HL-60 (cell line): ENCODE results near the gene PHACTR3.

ENCODE experiments used
- DNase-seq, 2 experiments: peaks; one replicate each; pipeline ENCODE4 v3.0.0-alpha.2; 2010 to 2020; ENCODE audit warnings: low read depth in 1 of 2, low spot score in 1 of 2
- H3K27ac ChIP-seq: fragments of 250-450 bp; sonication (Bioruptor Pico); replicated peaks from 2 replicates; pipeline ENCODE4 v1.5.1; 2020; ENCODE audit warnings: mild to moderate bottlenecking, moderate library complexity
- H3K27me3 ChIP-seq: fragments of 250-450 bp; sonication (Bioruptor Pico); 2 replicates; pipeline ENCODE4 v1.5.1; 2021; ENCODE audit warnings: mild to moderate bottlenecking, moderate library complexity; ENCODE audit not compliant: insufficient read depth, poor library complexity, severe bottlenecking
- H3K4me3 ChIP-seq: replicated peaks from 2 replicates; pipeline ENCODE4 v1.5.1; 2011; ENCODE audit warnings: mild to moderate bottlenecking, control low read depth, low read length; ENCODE audit not compliant: insufficient read depth
- CTCF ChIP-seq: IDR thresholded peaks from one replicate; pipeline ENCODE4 v1.5.1; 2011; ENCODE audit warnings: low read length, control low read depth, inconsistent platforms; ENCODE audit not compliant: insufficient read depth
- GABPA ChIP-seq: IDR thresholded peaks from 2 replicates; pipeline ENCODE4 v1.6.1; 2012; ENCODE audit warnings: low read depth
- POLR2AphosphoS5 ChIP-seq: IDR thresholded peaks from 2 replicates; pipeline ENCODE4 v1.6.1; 2012; ENCODE audit warnings: low read depth
- SPI1 ChIP-seq: IDR thresholded peaks from 2 replicates; pipeline ENCODE4 v1.6.1; 2012; ENCODE audit warnings: low read depth, mild to moderate bottlenecking, borderline replicate concordance
- TF ChIP-seq, protein P1 (sequence below): IDR thresholded peaks from 2 replicates; pipeline ENCODE4 v1.6.1; 2012; ENCODE audit warnings: low read depth; ENCODE audit not compliant: insufficient replicate concordance

Gene PHACTR3

DNA sequence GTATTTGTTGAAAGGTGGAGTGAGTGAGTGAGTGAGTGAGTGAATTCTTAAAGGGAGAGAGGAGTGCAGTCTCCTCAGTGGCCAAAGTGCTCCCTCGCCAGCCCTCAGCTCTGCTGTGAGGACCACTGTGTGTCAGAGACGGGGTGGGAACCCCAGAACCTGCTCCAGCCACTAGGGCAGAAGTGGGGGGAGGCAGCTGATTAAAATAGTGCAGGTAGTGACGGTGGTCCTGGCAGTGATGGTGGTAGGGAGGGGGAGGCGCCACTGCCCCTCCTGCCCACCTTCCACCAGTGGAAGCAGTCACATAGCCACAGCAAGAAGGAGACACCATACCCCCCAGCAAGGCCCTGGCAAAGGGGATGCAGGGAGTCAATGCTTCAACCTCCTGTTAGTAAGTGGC lies 133.5 kb downstream of the PHACTR3 start:
- H3K27ac ChIP-seq: no peak overlapping the region

GRCh38 chr20:59738851-59739250 lies 134.5 kb downstream of the PHACTR3 start:
- DNase-seq: no peak
- Histone ChIP-seq H3K4me3 (no peak overlapping the region), H3K27me3 (peaks cover 2% of the 10 kb centered on the region), H3K27ac (no peak overlapping the region)
- TF ChIP-seq SPI1 (no peak), GABPA (no peak), CTCF (no peak), POLR2AphosphoS5 (no peak)
- TF ChIP-seq, protein P1, sequence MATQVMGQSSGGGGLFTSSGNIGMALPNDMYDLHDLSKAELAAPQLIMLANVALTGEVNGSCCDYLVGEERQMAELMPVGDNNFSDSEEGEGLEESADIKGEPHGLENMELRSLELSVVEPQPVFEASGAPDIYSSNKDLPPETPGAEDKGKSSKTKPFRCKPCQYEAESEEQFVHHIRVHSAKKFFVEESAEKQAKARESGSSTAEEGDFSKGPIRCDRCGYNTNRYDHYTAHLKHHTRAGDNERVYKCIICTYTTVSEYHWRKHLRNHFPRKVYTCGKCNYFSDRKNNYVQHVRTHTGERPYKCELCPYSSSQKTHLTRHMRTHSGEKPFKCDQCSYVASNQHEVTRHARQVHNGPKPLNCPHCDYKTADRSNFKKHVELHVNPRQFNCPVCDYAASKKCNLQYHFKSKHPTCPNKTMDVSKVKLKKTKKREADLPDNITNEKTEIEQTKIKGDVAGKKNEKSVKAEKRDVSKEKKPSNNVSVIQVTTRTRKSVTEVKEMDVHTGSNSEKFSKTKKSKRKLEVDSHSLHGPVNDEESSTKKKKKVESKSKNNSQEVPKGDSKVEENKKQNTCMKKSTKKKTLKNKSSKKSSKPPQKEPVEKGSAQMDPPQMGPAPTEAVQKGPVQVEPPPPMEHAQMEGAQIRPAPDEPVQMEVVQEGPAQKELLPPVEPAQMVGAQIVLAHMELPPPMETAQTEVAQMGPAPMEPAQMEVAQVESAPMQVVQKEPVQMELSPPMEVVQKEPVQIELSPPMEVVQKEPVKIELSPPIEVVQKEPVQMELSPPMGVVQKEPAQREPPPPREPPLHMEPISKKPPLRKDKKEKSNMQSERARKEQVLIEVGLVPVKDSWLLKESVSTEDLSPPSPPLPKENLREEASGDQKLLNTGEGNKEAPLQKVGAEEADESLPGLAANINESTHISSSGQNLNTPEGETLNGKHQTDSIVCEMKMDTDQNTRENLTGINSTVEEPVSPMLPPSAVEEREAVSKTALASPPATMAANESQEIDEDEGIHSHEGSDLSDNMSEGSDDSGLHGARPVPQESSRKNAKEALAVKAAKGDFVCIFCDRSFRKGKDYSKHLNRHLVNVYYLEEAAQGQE: no peak

More for the DNA sequence above, 133.5 kb downstream of the PHACTR3 start:
- no peak for TF ChIP-seq SPI1
- no peak for TF ChIP-seq POLR2AphosphoS5
- no peak for TF ChIP-seq CTCF
- no peak for TF ChIP-seq GABPA
- TF ChIP-seq, protein P1: no peak
- Histone ChIP-seq H3K27me3 (peaks cover 2% of the 10 kb centered on the region), H3K4me3 (no peak overlapping the region)
- DNase-seq: no peak

DNA sequence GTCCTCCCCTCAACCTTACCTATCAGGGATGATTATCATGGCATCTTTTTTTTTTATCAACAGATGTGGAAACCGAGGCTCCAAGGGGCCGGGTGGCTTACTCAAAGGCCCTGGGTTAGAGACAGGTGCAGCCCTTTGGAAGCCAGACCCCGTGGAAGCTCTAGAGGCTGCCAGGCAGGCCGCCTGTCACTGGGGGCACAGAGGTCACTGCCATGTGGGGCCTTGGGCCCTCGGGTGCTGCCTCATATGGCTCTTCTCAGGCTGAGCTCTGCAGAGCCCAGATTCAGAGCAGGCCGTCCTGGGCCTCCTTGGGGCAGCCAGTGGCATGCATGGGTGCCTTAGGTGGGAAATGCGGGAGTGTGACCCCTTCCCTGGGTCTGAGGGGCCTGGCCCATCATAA lies 136.3 kb downstream of the PHACTR3 start:
- DNase-seq: no peak
- Histone ChIP-seq H3K27me3 (no peaks in the 10 kb centered on the region), H3K4me3 (no peak overlapping the region), H3K27ac (no peak overlapping the region)
- TF ChIP-seq SPI1 (no peak), GABPA (no peak), POLR2AphosphoS5 (no peak), CTCF (no peak)
- TF ChIP-seq, protein P1: no peak
